Mesenteric fat pad (tissue), 1 donor: ENCODE results near the gene MID1. TPM values are rescaled to one million over a fixed set of nuclear protein-coding genes. Genes with fewer than 3 reads are reported as not detected.

Experiments
- DNase-seq: peaks from one replicate; pipeline ENCODE4 v3.0.0-alpha.2; 2020; ENCODE audit warnings: low spot score
- total RNA-seq: library from RNA; stranded (reverse); fragmentation: NEBNext Ultra II Directional; extraction: Animal tissue kit (Norgen Biotek cat#: 25700); gene quantifications from one replicate; pipeline ENCODE4 v1.2.1, GENCODE V29; 2021
- donor health status: DM: yes; HTN: yes; CAD: no.

Gene MID1
- total RNA-seq, 1 donor from 2014 or later = 16.6 TPM

DNA sequence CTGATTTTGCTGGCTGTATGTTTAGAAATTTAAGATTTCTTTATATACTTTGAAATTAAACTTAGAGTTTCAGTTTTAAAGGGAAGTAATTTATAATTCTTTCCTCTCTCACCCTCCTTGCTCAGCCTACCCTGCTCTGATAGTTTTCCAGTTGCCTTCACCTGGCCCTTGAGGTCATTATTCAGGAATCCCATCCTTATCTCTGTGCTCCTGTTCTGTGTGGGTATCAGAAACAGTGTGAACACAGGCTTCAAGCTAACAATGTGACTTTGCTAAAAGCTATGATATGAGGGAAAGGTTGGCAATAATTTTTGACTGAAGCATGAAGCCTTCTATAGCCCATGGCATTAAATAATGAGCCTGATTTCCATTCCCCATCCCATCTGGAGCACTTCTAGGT, 128.1 kb downstream of the MID1 start:
- DNase-seq = no peak

DNA sequence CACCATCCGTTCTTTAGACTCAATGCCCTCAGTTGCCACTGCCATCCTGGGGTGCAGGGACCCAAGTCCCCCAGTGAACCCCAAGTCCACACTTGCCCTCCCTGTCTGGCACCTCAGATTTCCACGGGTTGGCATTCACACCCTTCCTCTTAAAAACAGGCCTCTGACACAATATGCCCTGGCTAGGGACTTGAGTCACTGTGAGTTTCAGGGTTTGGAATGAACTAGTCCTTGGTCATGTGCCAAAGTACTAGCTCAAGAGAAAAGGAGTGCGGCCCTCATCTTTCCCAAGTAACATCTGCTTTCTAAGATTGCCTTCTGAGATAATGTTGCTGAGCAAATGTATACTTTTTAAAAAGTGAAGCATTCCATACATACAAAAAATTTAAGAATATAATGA, 134.0 kb downstream of the MID1 start:
- DNase-seq = no peak

DNA sequence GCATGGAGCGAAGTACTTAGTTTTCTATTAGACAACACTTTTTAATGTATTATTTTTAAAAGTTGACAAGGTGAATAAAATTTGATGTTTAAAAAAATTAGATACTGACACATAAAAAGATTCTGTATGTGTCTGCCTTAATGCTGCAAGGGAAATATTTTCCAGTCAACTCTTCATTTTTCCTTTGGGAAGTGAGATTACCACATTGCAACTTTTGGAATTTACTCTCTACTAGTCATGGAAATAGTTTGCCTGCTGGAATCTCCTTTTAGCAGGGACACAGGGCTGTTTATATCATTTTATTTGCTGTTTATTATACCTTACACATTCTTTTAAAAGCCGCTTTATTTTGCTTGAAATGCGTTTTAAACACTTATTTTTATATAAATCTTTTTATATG, 135.1 kb downstream of the MID1 start:
- DNase-seq = no peak

DNA sequence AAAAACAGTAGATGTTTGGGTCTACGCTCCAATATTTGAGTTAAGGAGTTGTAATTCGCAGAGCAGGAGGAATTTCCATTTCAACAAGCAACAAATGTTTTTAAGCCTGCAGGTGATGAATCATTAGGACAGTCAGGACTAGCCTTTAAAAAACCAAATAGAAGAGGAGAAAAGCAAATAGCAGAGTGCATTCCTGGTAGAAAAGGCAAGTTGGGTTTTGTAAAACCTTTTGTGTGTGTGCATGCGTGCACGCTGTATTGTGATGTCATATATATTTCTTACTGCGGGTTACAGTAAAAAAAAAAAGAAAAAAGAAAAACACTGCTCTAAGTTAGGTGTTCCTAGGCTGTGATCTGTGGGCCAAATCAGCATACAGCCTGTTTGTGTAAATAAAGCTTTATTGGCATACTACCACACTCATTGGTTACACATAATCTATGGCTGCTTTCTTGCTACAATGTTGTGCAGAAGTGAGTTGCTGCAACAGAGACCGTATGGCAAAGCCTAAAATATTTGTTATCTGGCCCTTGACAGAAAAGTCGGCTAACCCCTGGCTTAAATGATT, 135.6 kb downstream of the MID1 start:
- DNase-seq = no peak

DNA sequence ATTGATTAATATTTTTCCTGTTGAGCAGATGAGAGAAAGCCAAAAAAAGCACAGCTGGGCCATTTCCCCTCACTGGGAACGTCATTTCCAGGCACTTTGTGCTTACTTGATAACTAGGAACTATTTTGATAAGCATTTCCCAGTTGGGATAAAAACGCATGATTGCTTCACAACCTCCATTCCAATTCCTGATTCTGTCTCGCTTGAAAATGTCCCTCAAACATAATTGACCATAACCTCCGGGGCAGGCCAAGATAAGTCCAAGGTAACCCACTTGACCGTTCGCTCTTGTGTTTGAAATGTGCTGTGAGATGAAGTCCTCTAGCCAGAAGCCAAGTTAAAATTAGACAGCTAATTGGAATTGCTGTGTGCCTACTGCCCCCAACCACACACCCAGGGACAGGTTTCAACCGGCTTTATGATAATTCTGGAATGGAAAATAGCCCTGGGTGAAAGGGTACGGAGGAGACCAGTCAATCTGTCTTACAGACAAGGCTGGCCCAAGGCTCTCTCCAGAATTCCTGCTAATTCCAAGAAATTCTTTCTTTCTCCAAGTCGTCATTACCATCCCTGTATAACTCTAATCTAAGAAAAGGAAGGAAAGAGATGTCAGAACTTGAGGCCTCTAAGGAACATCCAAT, 137.1 kb downstream of the MID1 start:
- no peak for DNase-seq

DNA sequence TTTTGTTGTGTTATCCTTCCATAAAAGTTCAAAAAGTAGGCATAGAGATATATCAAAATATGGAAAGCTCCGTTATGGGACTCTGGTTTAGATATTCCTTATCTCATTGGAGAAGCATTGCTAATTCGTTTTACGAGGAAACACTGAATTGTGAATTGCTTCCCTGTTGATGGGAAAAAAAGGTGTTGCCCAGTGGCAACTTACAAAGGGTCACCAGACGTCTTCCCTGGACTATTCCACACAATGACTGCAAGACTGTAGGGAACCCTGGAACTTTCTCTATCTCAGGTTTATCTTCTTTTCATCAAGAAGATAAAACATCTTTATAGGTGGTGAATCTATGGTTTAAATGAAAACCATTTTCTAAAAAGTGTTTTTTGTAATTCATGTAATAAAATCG, 137.7 kb downstream of the MID1 start:
- no peak for DNase-seq

DNA sequence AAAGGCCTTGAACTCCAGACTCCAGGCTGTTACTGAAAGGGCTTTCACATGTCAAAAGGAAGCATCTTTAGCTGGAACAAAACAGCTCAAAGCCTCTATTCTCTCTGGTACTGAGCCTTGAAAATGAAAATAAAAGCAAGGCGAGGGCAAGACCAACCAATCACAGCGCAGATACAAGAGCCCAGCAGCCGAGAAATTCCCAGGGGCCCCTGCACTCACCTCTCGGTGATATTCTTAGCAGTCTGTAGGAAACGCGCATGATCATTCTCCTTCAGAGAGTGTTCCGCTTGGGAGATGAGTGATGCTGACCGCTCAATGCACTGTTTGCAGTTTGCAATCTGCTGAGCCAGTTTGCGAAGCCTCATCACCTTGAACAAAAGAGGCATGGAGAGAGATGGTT, 138.1 kb downstream of the MID1 start:
- no peak for DNase-seq

DNA sequence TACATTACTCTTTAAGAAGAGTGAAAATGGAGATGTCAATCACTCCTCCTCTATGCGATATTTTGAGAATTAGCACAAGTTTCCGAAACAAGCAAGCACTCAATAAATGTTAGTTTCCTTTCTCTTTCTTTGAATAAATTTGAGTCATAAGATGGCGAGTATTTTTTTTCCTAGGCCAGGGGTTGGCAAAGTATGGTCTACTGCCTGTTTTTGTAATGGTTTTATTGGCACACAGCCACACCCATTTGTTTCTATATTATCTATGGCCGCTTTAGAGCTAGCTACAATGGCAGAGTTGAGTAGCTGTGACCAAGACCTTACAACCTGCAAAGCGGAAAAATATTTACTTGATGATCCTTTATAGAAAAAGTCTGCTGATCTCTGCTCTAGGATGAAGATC, 139.5 kb downstream of the MID1 start:
- DNase-seq = no peak

DNA sequence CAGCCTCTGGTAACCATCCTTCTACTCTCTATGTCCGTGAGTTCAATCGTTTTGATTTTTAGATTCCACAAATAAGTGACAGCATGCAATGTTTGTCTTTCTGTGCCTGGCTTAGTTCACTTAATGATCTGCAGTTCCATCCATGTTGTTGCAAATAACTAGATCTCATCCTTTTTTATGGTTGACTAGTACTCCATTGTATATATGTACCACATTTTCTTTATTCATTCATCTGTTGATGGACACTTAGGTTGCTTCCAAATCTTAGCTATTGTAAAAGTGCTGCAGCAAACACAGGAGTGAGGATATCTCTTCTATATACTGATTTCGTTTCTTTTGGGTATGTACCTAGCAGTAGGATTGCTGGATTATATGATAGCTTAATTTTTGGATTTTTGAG, 140.9 kb downstream of the MID1 start:
- DNase-seq = no peak

DNA sequence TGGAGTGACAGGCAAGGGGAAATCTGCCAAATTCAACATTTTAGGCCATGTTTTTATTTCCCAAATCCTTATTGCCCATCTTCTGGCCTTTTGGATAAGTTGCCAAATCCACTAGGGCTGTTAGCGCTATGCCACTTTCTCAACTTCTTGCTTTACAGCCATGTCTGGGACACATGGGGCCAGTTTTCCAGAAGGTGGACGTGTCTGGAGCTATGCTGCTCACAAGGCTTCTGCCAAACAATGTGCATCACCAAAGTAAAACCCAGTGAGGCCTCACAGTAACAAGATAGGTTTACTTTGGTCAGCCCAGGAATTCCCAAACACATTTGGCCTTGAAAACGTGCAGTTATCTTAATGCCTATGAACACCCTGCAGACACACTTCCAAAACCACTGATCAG, 142.9 kb downstream of the MID1 start:
- DNase-seq = no peak

DNA sequence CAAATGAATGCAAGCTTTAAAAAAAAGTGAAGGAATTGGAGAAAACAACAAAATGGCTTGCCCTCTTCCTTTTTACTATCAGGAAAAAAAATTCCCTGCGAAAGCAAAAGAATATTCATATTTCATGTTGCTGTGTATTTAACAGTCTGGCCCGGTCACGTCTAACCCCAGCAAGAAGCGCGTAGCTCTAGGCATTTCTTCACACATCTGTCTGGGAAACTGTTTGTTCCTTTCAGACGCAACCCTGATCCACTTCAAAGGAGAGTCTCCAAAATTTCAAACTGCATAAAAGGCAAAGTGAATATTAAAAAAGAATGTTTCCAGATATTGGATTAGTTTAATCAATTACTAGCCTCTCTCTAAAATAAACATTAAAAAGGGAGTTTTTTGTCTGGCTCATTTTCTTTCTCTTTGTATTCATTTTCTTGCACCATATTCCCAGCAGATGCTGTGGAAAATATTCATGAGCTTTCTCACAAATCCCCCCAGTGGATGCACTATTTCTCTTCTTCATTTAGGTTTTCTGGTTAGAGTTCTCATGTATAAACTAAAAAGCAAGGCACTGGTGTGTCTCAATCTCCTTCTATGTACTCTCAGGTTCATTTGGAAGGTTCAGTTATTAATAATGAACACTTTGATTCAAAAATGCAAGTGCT, 145.3 kb downstream of the MID1 start:
- no peak for DNase-seq

DNA sequence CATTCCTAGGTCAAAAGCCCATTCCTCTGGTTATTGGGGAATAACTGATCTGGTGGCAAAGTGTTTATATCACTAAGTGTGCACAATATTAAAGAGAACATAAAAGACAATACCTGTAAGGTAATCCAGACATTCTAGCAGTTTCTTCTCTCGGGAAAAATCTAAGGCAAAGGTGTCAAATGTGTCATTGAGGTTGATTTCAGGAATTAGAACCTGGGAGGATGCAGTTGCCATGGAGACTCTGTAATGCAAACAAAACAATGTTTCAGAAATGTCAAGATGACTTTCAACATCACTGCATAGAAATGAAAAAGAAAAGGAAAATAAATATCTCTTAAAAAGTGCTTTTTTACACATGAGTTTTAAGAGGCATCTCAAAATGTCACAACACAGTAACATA, 145.9 kb downstream of the MID1 start:
- no peak for DNase-seq

DNA sequence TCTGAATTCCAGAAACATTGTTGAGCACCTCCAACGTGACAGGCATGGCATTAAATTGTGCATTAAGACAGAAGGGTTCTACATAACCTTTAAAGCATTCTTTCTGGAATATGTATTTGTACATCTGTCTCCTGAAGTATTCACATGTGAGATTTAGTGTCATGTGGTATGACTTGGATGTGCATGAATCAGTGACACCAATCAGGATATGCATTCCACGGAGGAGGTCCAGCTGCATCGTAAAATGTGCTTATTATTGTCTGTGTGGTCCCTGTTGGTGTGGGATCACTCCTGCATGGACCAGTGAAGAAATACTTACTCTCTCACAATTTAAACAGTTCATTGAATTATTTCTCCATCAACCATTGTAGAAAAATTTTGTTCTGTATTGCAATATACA, 149.0 kb downstream of the MID1 start:
- DNase-seq = no peak

DNA sequence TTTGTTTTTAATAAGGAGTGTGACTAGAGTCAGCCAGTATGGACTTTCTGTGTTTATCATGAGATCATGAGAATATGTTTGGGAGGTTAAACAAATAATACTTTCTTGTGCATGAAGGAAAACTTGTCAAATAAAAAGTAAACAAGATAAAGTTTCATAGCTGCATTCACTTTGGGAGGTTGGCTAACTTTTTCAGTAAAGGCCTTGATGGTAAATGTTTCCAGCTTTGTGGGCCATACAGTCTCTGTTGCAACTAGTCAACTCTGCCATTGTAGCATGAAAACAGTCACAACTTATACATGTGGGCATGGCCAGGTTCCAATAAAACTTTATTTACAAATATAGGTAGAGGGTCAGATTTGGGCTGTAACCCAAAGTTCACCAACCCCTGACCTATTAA, 150.4 kb downstream of the MID1 start:
- DNase-seq = no peak

DNA sequence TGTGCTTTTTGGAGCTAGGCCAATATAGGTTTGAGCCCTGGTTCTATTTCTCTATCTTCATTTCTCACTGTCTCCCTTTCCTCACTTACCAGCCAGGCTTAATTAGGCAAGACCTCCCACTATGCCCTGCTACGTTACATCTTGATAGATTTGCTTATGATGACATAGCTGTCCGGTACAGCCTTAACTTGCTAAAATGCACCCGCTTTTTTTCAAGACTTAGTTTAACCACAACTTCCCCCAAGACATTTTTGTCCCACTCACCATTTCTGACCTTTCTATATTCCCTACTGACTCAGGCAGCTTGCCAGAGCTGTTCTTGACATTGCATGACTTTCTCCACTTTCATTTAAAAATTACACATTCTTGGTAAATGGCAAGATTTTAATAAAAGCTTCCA, 152.6 kb downstream of the MID1 start:
- DNase-seq = no peak

DNA sequence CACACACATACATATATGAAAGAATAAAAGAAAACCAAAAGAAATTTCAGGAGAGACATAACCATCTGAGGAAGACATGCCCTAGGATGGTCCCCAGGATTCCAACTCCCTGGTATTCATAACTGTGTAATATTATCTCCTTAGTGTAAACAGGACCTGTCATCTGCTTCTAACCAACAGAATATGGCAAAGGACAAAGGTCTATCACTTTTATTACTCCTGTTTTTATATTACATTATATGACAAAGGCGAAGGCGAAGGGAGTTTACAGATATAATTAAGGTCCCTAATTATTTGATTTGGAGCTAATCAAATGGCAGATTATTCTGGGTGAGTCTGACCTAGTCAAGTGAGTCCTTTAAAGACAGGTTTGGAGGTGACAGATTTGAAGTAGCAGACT, 155.1 kb downstream of the MID1 start:
- no peak for DNase-seq

DNA sequence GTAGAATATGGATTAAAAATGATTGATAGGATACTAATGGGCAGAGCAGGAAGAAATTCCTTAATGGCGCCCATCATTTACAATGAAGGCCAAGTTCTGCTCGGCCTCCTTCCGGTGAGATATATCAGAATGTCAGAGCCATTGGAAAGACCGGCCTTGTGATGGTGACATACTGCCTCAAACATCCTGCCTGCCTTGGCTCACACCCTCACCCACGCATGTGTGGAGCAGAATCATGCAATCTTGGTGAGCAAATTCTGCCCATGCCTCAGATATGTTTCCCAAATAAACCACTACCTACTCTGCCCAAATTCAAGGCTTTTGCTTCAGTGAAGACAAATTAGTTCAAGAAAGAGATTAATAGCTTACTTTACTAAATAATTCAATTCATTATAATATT, 163.3 kb downstream of the MID1 start:
- no peak for DNase-seq

DNA sequence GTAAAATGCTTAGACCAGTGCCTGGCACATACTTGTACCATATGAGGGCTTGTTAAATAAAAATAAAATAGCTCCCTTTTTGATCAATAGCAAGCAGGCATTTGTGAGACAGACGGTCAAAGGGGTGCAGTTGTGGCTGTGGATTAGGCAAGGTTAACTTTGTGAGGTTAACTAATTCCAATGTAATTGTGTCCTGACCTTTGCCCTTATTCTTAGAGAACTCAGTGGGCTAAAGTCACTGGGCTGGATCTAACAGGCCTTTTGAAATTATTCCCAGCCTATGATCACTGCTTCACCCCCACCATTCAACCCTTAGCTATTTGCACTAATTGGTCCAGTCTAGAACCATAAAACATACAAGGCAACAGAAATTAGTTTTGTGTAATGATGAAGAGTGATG, 166.4 kb downstream of the MID1 start:
- DNase-seq = no peak

DNA sequence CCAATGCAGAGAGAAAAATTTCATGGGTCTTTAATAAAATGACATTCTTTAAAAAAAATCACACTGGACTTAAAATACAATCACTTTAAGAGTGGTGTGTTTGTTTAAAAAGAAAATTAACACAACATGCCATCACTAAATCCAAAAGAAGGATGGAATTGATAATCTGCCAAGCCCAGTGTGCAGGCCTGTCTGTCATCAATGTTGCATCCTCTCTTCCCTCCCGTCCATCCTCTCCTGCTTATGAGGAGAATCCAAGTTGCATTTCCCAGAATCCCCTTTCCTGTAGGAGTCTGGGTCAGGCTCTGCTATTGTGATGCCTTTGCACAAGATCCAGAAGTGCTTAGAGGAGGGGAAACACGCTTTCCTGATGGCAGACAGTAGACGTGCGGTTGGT, 169.4 kb downstream of the MID1 start:
- DNase-seq = no peak

DNA sequence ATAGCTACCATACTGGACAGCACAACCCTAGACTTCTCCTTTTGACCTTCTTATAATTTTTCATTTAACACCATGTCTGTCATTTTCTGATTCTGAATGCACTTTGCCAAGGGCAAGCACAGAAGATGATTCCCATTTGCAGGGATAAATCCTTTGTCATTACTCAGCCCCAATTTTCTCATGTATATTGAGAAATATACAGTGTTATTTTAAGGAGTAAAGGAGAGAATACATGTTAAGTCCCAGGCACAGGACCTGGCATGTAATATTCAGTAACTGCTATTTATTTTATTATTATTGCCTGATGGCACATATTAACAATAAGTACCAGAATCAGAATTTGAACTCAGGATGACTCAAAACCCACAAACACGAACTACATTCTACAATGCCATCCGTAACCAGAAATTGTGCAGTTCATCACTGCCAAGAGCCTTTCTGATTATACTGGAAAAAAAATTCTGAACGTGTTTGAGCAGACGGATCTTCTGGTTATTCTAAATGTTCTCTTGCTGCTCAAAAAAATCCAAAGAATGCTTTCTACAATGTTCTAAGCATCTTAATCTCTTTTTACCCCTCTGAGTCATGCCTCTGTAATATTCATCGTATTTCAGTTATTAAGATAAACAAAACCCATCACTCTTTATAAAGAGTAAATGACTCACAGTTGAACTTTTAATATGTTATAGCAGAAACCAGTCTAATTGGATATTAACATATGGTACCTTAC, 170.0 kb downstream of the MID1 start:
- DNase-seq = no peak

DNA sequence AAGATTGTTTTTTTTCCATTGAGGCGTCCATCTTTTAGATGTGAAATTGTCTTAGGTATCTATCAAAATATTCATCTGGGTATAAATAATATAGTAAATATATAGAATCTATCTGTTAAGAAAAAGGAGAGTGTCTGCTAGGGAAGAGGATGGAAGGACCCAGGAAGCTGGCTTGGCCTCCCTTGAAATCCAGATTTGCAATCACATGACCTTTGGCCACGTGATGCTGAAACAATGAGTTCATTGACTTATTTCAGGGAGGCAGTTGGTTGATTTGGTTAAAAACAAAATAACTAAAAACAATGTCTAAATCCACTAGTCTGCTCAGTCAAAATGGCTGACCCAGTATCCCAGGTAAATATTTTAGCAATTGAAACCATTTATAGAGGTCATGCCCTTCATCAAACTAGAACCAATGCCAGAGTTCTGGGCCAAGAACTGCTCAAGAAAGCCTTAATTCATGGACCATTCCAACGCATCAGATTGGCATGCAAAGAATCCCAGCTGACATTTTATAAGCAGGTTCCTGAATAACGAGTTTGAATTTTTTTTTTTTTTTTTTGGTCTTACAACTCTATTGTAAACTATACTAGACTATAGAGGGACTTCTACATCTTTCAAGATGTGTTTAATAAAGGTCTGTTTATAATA, 172.7 kb downstream of the MID1 start:
- DNase-seq = no peak

DNA sequence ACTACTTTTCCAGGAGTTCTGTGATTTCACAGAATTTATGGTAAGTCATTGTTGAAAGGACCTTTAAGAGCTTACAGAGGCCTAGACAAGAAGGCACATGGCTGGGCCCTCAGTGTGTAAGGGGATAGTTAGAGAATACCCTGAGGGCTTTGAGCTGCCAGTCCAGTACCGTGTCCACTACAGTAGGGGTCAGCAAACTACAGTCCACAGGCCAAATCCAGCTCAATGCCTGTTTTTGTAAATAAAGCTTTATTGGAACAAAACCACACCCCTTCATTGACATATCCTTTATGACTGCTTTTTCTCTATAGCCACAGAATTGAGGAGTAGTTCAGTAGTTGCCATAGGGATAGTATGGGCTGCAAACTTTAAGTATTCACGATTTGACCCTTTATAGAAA, 176.2 kb downstream of the MID1 start:
- no peak for DNase-seq
